Muscle of back (tissue), 11 donors: ENCODE data around the gene MALSU1. TPM values are rescaled to one million over a fixed set of nuclear protein-coding genes. Genes with fewer than 3 reads are reported as not detected.

ENCODE experiments used
- DNase-seq, 3 donors: peaks; one replicate each; pipeline versions ENCODE4 v3.0.0 to v3.0.0-alpha.2; 2013
- polyA plus RNA-seq, 10 donors: library from polyadenylated mRNA; unstranded; fragments of 120-200 nt; gene quantifications; one replicate each; pipeline ENCODE4 v1.2.1, GENCODE V29; 2013; ENCODE audit not compliant: insufficient read length in 10 of 10

MALSU1 gene
- polyA plus RNA-seq, 10 donors: 65.3 to 88.7 (median 72.4) TPM

DNA sequence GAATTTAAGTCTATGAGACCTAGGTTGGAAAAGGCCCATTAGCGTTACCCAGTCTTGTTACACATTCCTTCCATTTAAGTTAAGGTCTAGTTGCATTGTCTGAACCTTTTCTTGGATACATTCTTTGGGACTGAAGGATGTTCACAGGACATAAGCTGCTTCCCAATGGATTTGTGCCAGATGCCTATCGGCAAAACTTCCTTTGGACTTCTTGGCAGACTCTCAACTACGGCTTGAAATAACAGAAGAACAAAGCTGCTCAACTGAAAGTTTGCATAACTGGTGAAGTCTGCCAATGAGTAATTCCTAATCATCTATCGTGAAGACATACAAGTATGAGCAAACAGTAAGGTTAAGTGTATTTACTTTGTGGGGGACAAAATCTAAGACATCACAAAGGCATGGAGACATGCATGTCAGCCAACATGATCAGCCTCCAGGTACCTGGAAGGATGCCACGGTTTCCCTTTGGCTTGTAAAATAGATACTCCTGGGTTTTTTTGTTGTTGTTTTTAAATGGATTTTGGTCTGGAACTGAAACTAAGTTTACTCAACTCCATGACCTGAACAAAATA is 35.4 kb downstream of the MALSU1 start:
- DNase-seq: peak; percentile 42 to 96 (median 73)

DNA sequence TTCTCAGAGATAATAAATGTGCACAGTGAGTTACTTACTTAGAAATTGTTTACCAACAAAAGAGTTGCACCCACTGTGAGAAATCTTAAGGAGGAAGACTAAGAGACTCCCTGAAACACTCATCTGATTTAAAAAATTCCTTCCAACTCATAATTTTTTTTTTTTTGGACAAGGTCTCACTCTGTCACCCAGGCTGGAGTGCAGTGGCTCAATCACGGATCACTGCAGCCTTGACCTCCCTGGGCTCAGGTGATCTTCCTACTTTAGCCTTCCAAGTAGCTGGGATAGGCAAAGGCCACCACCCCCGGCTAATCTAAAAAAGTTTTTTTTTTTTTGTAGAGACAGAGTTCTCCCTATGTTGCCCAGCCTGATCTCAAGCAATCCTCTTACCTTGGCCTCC is 36.0 kb downstream of the MALSU1 start:
- no peak for DNase-seq

DNA sequence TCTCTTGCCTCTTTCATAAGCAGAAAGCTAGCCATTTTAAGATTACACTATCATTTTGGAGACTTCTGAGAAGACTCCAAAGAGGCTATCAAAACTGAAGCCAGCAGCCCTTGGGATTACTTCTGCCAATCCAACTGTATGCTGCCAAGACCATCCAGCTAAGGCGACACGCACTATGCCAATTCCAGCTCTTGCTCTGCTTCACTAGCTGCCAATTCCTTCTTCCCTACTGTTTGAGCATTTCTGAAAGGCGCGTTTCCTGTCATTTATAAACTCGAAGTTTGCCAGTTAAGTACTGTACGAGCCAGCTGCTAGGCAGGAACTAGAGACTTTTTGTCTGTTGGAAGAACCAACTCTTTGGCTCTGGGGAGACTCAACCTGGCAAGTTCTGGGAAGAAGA is 36.5 kb downstream of the MALSU1 start:
- peak in 1 of 3 donors; percentile 32 for DNase-seq

DNA sequence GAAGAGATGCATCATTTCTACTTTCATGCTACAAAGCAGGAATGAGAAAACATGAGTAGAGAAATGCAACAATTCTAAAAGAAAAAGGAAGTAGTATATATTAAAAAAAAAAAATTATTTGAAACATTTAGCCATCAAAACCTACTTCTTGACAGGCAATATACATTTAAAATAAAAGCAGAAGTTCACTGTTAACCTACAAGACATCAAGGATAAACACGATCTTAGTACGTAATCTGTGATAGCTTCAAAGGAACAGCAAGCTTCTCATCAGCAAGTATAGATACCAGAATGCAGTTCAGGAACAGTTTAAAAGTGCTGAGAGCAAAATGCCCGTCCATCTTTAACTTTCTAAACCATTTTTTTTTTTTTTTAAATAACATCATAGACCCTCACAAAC is 36.9 kb downstream of the MALSU1 start:
- DNase-seq: no peak

DNA sequence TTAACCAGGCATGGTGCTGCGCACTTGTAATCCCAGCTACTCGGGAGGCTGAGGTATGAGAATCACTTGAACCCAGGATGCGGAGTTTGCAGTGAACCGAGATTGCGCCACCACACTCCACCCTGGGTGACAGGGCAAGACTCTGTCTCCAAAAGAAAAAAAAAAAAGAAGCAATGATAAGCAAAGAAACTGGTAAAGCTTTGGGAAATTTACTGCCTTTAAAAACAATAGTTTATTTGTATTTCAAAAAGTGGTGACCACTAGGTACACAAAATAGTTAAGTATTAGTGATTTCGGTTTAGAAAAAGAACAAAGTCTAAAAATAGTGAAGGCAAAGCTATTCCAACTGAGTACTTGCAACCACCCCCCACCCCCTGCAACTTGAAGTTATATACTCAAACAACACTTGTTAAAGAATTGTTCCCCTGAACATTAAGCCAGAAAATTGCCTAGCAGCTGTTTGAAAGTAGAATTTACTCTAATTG is 37.7 kb downstream of the MALSU1 start:
- DNase-seq: no peak

DNA sequence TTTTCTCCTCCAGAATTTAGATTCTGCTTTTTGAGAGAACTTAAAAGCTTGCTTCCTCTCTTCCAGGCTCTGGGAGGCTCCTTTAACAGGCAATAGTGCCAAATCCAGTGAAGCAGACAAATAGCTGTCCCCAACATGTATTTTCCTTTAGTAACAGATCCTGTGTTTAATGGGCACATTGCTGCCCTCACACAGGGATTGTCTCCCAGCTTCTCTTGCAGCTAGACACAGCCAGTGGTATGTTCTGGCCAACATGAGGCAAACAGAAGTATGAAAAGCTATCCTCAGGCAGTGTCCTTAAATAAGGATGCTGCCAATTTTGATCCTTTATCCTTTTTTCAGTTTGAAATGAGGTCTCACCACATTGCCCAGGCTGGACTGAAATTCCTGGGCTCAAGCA is 38.2 kb downstream of the MALSU1 start:
- DNase-seq: no peak

DNA sequence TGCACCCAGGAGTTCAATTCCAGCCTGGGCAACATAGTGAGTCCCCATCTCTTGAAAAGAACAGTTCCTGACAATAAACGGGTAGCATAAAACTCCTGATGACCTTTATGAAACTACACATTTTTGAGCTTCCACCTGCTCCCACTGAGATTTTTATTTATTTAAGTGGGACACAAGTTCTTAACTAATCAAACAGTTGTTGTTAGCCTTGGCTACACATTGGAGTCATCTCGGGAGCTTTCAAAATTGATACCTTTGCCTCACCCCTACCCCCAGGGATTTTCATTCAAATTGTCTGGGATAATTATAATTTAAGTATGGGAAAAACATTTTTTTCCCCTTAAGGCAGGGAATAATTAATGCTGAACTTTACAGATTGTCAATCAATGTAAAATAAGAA is 39.3 kb downstream of the MALSU1 start:
- DNase-seq: no peak

DNA sequence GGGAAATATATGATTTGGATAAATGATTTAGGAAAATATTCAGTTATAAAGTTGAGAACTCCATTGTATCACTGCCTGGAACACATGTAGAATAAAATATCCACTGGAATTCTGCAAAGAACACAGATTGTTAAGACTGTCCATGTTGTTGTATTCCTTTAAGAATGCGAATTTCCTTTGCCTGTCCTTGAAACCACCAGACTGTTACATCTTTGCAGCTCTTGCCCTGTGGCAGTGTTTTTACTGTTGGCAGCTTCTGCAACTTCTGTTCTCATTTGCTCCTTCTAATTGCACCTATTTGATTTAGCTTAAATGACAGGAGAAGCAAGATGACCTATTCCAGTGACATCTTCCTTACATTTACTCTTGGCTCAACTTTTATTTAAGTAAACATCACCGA is 39.7 kb downstream of the MALSU1 start:
- DNase-seq: no peak

DNA sequence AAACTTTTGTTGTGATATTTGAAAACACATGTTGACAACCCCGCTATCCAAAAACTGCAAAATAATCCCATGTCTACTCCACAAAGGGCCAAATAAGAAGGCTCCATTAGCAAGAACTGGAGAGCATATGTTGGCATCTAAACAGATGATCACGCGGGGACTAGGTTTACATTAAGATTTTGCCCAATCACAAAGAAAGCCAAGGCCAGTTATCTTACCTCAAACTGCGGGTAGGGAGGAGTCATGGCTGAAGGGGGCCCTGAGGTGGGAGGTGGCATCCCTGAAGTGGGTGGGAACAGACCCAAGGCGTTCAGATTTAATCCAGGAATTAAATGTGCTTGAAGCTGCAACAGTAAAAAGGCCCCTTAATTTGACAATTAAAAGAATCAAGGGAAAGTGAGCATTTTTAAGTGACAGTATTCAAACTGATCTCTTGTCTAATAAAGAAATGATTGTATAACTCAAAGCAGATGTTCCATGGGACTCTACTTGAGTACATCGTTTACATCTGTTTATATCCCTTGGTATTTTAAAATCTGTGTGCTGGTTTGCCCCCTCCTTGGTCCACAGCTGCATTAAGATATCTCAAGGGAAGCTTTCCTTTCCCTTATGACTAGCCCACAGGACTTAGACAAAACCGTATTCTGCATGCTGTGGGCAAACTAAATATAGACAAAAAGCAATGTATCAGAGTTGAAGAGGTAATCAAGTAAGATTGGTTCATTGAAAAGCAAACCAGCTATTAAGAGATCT is 42.9 kb downstream of the MALSU1 start:
- peak in 1 of 3 donors; percentile 35 for DNase-seq

DNA sequence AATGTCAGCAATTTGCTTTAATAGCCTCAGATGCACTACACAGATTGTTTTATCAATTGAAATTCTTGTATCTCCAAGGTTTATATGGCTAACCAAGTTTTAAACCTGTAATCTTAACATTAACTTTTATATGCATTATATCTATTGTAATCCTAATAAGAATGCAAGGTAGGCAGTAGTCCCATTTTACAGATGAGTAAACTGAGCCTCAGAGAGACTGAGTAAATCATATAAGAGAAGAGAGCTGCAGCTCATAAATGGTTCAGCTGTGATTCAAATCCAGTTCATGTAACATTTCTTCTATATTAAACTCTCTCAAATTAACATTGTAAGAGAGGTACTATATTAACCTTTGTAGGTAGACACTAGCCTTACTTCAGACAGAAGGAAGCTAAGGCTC is 44.0 kb downstream of the MALSU1 start:
- no peak for DNase-seq

DNA sequence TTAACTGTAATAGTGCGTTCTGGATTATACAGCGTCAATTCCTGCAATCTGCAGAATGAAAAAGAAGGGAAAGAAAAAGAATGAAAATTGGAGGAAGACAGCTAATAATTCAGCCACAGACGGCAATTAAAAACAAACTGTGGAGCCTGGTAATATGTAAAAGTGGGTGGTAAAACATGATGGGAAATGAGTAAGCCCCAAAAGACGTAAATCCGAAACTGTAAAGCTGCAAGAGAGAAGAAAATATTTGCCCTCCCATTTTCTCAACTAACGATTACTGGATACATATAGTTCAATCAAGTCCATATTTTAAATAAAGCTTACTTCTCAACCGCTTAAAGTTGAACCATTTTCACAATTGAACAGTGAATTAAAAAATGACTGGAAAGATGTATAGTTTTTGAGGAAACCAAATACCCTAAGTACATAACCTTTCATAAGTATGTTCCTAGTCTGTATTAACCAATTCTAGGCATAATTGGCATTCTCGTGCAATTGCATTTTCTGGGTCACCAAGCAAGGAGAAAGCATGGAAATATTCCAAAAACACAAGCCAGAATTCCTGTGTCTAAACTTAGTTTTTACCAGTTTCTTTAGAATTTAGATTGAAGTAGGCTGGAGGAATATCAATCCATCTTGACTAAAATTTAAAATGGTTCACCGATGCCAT is 44.8 kb downstream of the MALSU1 start:
- no peak for DNase-seq

DNA sequence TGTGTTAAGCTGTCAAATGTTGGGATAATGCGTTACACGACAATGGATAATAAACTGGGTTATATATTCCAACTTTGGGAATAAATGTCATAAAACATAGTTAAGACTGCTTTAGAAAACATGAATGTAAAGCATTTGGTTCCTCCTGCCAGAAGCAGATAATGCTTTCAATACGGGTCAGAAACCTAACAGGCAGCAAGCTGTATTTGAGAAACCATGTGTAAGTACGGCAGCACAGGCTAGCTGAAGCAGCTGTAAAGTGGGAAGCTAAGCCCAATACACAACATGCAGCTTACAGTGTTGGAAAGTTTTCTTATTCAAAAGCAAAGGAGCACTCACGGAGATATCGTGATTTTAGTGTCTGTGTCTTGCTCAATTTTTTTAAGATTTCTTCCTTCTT is 46.5 kb downstream of the MALSU1 start:
- DNase-seq: peak in 1 of 3 donors; percentile 66

DNA sequence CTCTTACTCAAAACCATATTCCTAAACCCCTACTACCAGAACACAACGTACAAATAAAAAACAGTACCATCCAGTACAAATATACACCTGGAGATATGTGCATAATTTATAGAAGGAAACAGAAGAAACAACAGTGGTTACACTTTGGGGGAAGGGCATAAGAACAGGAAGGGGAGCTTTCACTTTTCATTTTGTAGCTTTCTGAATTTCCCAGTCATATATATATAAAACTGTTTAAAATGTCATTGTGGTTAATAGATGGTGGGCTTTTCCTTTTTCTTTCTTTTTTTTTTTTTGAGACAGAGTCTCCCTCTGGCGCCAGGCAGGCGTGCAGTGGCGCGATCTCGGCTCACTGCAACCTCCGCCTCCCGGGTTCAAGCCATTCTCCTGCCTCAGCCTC is 47.2 kb downstream of the MALSU1 start:
- DNase-seq: no peak

DNA sequence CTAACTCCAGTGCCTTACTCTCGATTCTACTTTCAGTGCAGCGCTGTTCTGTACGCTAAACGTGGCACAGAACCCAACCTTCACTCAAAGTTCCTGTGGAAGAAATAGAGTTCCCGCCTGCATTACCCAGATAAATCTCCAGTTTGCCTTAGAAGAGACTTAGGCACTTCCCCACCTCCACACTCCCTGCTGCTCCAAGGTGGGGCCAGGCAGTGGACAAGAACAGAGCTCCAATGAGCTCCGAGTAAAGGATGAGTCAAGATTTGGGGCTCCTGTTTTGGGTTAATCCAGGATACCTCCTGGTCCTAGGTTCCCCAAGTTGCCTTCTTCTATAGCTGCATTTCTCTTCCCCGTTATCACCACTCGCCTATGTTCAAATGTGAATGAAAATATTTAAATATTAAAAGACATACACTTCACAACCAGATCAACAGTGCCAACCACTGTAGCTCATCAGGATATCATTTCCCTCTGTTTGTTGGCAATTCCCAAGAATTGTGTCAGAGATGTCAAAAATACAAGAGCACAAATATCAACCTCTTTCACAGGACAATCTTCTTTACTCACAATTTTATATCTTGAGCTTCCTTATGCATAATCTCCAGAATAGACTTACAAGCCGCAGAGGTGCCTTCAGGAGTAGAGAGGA is 48.0 kb downstream of the MALSU1 start:
- no peak for DNase-seq

DNA sequence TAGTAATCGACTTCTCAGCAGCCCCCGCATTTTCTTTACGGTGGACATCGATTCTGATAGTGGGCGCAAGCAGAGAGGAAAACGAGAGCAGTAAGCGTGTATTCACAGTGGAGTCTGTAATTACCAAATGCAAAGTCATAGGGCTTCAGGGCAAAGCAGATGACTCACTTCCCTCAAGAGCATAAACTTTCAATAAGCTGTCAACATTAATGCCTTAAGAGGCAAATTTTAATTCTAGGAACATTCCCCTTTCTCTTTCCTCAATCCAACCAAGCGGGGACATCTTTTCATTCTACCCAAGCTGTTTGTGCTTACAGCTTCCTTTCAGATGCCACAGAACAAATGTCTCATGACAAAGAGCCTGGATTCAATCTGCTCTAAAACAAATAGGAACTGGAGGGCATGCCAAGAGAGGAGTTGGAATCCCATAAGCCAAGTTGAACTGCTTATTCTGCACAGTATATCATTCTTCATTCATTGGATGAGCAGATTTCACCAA is 48.6 kb downstream of the MALSU1 start:
- DNase-seq: peak in 1 of 3 donors; percentile 49

DNA sequence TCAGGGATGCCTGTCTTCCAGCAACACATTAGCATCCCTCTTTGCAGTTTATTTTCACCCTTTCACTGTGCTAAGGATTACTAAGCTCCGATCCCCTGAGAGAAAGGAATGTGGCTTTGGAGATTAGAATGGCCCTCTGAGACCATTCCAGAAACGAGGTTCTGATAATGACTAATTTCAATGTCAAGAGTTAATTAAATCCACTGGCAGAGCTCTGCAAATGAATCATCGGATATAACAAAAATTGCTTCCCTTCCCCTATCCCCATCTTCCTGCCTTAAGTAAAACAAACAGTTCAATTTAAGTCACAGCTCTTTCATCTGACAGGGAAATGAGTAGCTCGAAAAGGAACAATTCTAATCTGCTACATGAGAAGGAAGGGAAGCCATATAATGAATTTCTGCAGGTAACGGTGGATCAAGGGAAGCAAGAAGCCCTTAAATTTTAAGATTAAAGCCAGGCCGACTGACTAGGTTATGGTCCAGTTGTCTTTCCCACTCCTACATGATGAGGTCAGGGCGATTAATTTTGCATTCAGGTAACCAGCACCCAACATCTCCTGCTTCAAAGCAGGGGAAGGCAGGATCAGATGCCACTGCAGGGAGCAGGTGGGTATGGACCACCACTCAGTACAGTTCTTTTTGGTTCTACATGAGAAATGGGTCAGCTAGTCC is 50.5 kb downstream of the MALSU1 start:
- DNase-seq: peak in 1 of 3 donors; percentile 79

DNA sequence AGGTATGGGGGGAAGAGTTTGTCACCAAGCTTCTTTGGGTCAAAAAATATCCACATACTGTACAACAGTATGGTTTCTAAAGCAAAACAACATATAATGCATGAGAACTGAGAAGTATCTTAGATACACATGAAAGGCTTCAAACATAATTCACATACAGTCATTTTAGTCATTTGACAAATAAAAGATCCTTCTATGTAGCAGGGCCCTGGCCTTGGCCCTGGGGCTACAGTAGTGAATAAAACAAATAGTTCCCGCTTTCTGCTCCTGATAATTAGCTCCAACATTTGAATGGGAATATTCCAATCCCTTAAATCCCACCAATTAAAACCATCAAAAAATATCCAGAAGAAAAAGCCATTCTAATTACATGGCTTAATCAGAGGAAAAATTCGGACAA is 51.3 kb downstream of the MALSU1 start:
- no peak for DNase-seq

DNA sequence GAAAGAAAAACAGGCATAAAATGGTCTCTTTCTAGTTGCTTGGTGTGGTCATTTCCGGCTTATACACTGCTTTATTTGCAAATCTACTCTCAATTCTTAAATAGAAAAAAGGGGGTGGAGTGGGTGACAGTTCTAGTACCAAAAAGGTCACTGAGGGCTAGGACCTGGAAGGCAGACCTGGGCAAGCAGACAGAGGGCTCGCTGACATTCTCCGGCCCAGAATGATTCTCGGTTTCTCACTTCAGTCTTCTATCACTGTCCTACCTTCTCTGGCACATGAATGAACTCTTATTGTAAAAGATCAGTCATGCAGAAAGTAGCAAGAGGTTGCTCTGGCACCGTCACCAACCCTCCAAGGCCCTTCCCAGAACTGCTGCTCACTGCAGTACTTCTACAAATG is 54.0 kb downstream of the MALSU1 start:
- no peak for DNase-seq

DNA sequence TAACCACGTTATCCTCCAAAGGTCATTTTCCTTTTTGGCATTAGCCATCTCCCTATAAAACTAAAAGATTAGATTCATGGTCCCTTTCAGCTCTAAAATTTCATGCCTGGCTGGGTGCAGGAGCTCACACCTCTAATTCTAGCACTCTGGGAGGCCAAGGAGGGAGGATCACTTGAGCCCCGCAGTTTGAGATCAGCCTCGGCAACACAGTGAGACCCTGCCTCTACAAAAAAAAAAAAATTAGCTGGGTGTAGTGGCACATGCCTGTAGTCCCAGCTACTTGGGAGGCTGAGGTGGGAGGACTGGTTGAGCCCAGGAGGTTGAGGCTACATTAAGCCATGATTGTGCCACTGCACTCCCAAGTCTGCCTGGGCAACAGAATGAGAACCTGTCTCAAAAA is 57.0 kb downstream of the MALSU1 start:
- DNase-seq: no peak

DNA sequence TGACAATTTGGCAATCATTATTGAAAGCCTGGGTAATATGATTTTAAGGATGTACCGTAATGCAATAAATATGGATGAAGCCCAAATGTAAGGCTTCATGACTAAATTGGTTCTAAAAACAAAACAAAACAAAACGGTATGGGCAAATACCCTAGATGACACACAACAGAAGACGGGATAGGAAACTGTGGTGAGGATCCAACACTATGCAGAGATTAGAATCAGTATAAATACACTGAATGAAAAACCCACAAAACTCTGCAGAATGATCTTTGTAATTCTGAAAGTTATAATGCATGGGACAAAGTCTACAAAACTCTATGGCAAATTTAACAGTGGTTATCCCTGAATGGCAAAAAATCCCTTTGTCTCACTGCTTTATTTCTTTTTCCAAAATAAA is 57.6 kb downstream of the MALSU1 start:
- no peak for DNase-seq

DNA sequence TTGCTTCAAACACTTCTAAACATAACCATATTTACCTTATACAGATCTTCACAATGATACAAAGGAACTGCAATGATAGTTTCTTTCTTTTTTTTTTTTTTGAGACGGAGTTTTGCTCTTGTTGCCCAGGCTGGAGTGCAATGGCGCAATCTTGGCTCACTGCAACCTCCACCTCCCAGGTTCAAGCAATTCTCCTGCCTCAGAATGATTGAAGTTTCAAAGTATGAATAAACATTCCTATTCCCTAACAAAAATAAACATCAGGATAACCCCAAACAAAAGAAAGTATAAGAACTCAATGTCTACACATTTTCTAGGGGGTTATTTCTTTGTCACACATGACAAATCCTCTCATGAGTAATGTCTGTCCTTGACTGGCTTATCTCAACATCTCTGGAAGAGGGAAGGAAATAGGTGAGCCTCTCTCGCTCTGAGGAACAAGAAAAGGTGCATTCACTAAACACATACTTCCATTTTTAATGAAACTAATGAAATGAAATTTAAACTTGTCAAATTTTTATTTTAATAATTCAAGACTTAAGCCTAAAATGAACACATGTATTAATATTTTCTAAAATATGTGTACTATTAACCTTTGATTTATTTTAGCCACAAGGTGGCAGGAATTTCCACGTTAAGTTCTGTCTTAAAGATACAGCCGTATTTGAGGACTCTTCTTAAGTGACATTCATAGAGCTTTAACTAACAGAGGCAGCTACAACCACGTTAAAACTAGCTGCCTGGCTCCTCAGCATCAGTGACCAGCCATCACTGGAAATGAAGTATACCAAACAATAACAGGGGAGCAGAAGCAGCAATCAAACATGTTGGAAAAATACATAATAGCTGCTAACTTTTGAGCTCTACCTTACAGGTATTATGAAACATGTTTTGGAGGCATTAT is 58.3 kb downstream of the MALSU1 start:
- DNase-seq: peak in 2 of 3 donors; percentile 51 to 67
